Measurements from ENCODE around the gene FLT3LG.
"Not testable (repeated sequence)": the region's sequence is repeated elsewhere in the genome, so short reads cannot be mapped to it uniquely, and the experiment has no call there.

DNA sequence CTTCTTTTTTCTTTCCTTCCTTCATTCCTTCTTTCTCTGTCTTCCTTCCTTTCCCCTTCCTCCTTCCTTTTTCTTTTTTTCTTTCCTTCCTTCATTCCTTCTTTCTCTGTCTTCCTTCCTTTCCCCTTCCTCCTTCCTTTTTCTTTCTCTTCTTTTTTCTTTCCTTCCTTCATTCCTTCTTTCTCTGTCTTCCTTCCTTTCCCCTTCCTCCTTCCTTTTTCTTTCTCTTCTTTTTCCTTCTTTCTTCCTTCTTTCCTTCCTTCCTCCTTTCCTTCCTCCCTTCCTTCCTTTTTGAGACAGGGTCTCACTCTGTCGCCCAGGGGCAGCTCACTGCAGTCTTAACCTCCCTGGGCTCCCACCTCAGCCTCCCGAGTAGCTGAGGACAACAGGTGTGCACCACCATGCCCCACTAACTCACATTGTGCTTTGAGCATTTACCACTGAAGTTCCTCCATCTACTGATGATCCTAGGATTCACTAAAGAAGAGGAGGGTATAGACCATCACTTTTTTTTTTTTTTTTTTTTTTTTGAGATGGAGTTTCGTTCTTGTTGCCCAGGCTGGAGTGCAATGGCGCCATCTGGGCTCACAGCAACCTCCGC is 29.8 kb upstream of the FLT3LG start:
- TF ChIP-seq, protein P1, sequence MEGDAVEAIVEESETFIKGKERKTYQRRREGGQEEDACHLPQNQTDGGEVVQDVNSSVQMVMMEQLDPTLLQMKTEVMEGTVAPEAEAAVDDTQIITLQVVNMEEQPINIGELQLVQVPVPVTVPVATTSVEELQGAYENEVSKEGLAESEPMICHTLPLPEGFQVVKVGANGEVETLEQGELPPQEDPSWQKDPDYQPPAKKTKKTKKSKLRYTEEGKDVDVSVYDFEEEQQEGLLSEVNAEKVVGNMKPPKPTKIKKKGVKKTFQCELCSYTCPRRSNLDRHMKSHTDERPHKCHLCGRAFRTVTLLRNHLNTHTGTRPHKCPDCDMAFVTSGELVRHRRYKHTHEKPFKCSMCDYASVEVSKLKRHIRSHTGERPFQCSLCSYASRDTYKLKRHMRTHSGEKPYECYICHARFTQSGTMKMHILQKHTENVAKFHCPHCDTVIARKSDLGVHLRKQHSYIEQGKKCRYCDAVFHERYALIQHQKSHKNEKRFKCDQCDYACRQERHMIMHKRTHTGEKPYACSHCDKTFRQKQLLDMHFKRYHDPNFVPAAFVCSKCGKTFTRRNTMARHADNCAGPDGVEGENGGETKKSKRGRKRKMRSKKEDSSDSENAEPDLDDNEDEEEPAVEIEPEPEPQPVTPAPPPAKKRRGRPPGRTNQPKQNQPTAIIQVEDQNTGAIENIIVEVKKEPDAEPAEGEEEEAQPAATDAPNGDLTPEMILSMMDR (conservative IDR thresholded peaks at IDR 0.05) = peak; percentile 25; the same call in 1 of the 2 replicates
- not testable (repeated sequence) for TF ChIP-seq EZH2 (IDR thresholded peaks at IDR 0.05; ENCODE audit: low read depth)
